IMR-90 (cell line): Measurements from ENCODE around the gene CFAP210. TPM values are rescaled to one million over a fixed set of nuclear protein-coding genes. Genes with fewer than 3 reads are reported as not detected.

Experiments used
- ATAC-seq: fragments of 200-7000 bp; cut with Tn5 transposase; 2 replicates; pipeline ENCODE4 v1.9.1; 2020; ENCODE audit warnings: low read depth, mild to moderate bottlenecking, moderate library complexity
- BruUV-seq: library from RNA; stranded (reverse); fragments of 400-500 nt; replicated peaks from 2 replicates; lab custom pipeline; 2021; lab: Mats Ljungman, UMichigan
- CTCF ChIA-PET: fragments of 300-600 bp; formaldehyde crosslinking; extraction: SDS; loops from one replicate; lab custom pipeline; 2021; ENCODE audit warnings: antibody characterized with exemption; lab: Yijun Ruan, JAX
- POLR2A ChIA-PET: fragments of 300-600 bp; sonication (Branson Sonifier 250); formaldehyde crosslinking; loops from one replicate; lab custom pipeline; 2022; ENCODE audit warnings: antibody characterized with exemption; ENCODE audit not compliant: unreplicated experiment; lab: Charles Lee
- DNase-seq: peaks from one replicate; pipeline ENCODE4 v3.0.0; 2013
- H2AFZ ChIP-seq: replicated peaks from 2 replicates; pipeline ENCODE3; 2013; ENCODE audit warnings: low read length, mild to moderate bottlenecking; ENCODE audit not compliant: poor library complexity
- H2AK5ac ChIP-seq: 2 replicates; pipeline ENCODE4 v1.6.1; 2013; ENCODE audit warnings: low read depth, low read length, inconsistent platforms
- H2AK9ac ChIP-seq: replicated peaks from 2 replicates; pipeline ENCODE3; 2013; ENCODE audit warnings: mild to moderate bottlenecking, low read depth, low read length, moderate library complexity; ENCODE audit not compliant: poor library complexity
- H2BK120ac ChIP-seq: 2 replicates; pipeline ENCODE4 v1.6.1; 2013; ENCODE audit warnings: low read depth, low read length, inconsistent platforms
- H2BK15ac ChIP-seq: 3 replicates; pipeline ENCODE4 v1.6.1; 2013; ENCODE audit warnings: low read depth, low read length, inconsistent platforms
- H2BK20ac ChIP-seq: 2 replicates; pipeline ENCODE4 v1.6.1; 2013; ENCODE audit warnings: low read depth, mild to moderate bottlenecking, inconsistent platforms, low read length, moderate library complexity
- H2BK5ac ChIP-seq: 2 replicates; pipeline ENCODE4 v1.6.1; 2013; ENCODE audit warnings: mild to moderate bottlenecking, low read depth, low read length, inconsistent platforms; ENCODE audit not compliant: poor library complexity, severe bottlenecking
- H3K14ac ChIP-seq: replicated peaks from 2 replicates; pipeline ENCODE4 v1.6.1; 2013; ENCODE audit warnings: low read depth, low read length, inconsistent platforms
- H3K18ac ChIP-seq: 2 replicates; pipeline ENCODE4 v1.6.1; 2013; ENCODE audit warnings: low read depth, low read length, control low read depth
- H3K23ac ChIP-seq: 2 replicates; pipeline ENCODE4 v1.6.1; 2013; ENCODE audit warnings: low read depth, low read length, inconsistent platforms
- H3K27ac ChIP-seq: 2 replicates; pipeline ENCODE4 v1.5.1; 2013; ENCODE audit warnings: mild to moderate bottlenecking, control low read depth, low read length; ENCODE audit not compliant: insufficient read depth
- H3K27me3 ChIP-seq: 2 replicates; pipeline ENCODE4 v1.6.1; 2013; ENCODE audit warnings: low read length; ENCODE audit not compliant: control insufficient read depth, insufficient read depth
- H3K36me3 ChIP-seq: 2 replicates; pipeline ENCODE4 v1.6.1; 2013; ENCODE audit warnings: low read length, mixed read lengths; ENCODE audit not compliant: control insufficient read depth, insufficient read depth
- H3K4ac ChIP-seq: 2 replicates; pipeline ENCODE4 v1.6.1; 2013; ENCODE audit warnings: low read depth, low read length, inconsistent platforms
- H3K4me1 ChIP-seq: 2 replicates; pipeline ENCODE4 v1.6.1; 2013; ENCODE audit warnings: low read length, mixed read lengths; ENCODE audit not compliant: control insufficient read depth, insufficient read depth
- H3K4me2 ChIP-seq: 2 replicates; pipeline ENCODE4 v1.6.1; 2013; ENCODE audit warnings: low read depth, mild to moderate bottlenecking, control low read depth, low read length, moderate library complexity
- H3K4me3 ChIP-seq: 2 replicates; pipeline ENCODE4 v1.5.1; 2013; ENCODE audit warnings: low read depth, mild to moderate bottlenecking, control low read depth, low read length, moderate library complexity; ENCODE audit not compliant: insufficient read depth
- H3K56ac ChIP-seq: 2 replicates; pipeline ENCODE4 v1.6.1; 2013; ENCODE audit warnings: low read length, inconsistent platforms; ENCODE audit not compliant: insufficient read depth; ENCODE audit errors: extremely low read depth
- H3K79me1 ChIP-seq, 2 experiments: 2 replicates each; pipeline ENCODE4 v1.6.1; 2013; ENCODE audit warnings: low read length in 2 of 2, inconsistent platforms in 1 of 2, low read depth in 1 of 2
- H3K9ac ChIP-seq: 2 replicates; pipeline ENCODE4 v1.6.1; 2013; ENCODE audit warnings: low read depth, low read length, control low read depth
- H3K9me1 ChIP-seq: 2 replicates; pipeline ENCODE4 v1.6.1; 2013; ENCODE audit warnings: low read length, inconsistent platforms; ENCODE audit not compliant: insufficient read depth
- H3K9me3 ChIP-seq: 2 replicates; pipeline ENCODE4 v1.6.1; 2013; ENCODE audit warnings: low read length; ENCODE audit not compliant: control insufficient read depth, insufficient read depth
- H4K20me1 ChIP-seq: 2 replicates; pipeline ENCODE4 v1.6.1; 2013; ENCODE audit warnings: low read length, inconsistent platforms; ENCODE audit not compliant: insufficient read depth
- H4K5ac ChIP-seq: 2 replicates; pipeline ENCODE4 v1.6.1; 2013; ENCODE audit warnings: mild to moderate bottlenecking, low read depth, low read length, control low read depth
- H4K8ac ChIP-seq, 2 experiments: 2 replicates each; pipeline ENCODE4 v1.6.1; 2013; ENCODE audit warnings: low read depth in 2 of 2, low read length in 2 of 2, control low read depth in 1 of 2, inconsistent platforms in 1 of 2
- H4K91ac ChIP-seq: 2 replicates; pipeline ENCODE4 v1.6.1; 2013; ENCODE audit warnings: low read depth, low read length, inconsistent platforms; ENCODE audit not compliant: insufficient read depth
- BHLHE40 ChIP-seq: fragments of 150-350 bp; IDR thresholded peaks from 2 replicates; pipeline ENCODE4 v1.6.1; 2016; ENCODE audit warnings: mild to moderate bottlenecking, low read depth, low read length
- CHD1 ChIP-seq: IDR thresholded peaks from 2 replicates; pipeline ENCODE4 v1.6.1; 2012; ENCODE audit warnings: low read depth, low read length, improper control_type of control experiment
- CTCF ChIP-seq: conservative IDR thresholded peaks from 2 replicates; pipeline ENCODE4 v1.5.1; 2012; ENCODE audit warnings: mild to moderate bottlenecking, low read depth, low read length, improper control_type of control experiment
- MAZ ChIP-seq: IDR thresholded peaks from 2 replicates; pipeline ENCODE4 v1.6.1; 2012; ENCODE audit warnings: low read depth, mild to moderate bottlenecking, low read length, improper control_type of control experiment, moderate library complexity, borderline replicate concordance
- MXI1 ChIP-seq: IDR thresholded peaks from 2 replicates; pipeline ENCODE4 v1.6.1; 2012; ENCODE audit warnings: low read depth, mild to moderate bottlenecking, low read length, moderate library complexity, borderline replicate concordance
- POLR2A ChIP-seq: IDR thresholded peaks from 2 replicates; pipeline ENCODE4 v1.6.1; 2012; ENCODE audit warnings: mild to moderate bottlenecking, low read depth, low read length
- RAD21 ChIP-seq: IDR thresholded peaks from 2 replicates; pipeline ENCODE4 v1.6.1; 2012; ENCODE audit warnings: low read length, improper control_type of control experiment
- RCOR1 ChIP-seq: IDR thresholded peaks from 2 replicates; pipeline ENCODE4 v1.6.1; 2012; ENCODE audit warnings: mild to moderate bottlenecking, low read length, improper control_type of control experiment; ENCODE audit not compliant: insufficient replicate concordance
- RFX5 ChIP-seq: IDR thresholded peaks from 2 replicates; pipeline ENCODE4 v1.8.0; 2012; ENCODE audit warnings: low read depth, mild to moderate bottlenecking, low read length, moderate library complexity
- USF2 ChIP-seq: fragments of 150-350 bp; IDR thresholded peaks from 2 replicates; pipeline ENCODE4 v1.6.1; 2017; ENCODE audit warnings: mild to moderate bottlenecking, antibody characterized with exemption, low read length, low read depth
- WGBS, 2 experiments: methylation state at CpG; one replicate each; pipeline versions ENCODE4 v1.1.5 to v1.1.7; 2013; ENCODE audit warnings: missing lambda C conversion rate in 2 of 2; ENCODE audit not compliant: insufficient read length in 1 of 2; ENCODE audit errors: extremely low coverage in 2 of 2; 5-methylcytosine and 5-hydroxymethylcytosine counted together
- dilution Hi-C: fragments of 300-500 bp; cut with HindIII; formaldehyde crosslinking; loops from one replicate; pipeline ENCODE4 v1.14.3; 2018; ENCODE audit warnings: low sequenced_read_pairs; ENCODE audit not compliant: unreplicated experiment
- in situ Hi-C: fragments of 300-500 bp; cut with MboI; formaldehyde crosslinking; loops from 3 replicates; pipeline ENCODE4 v1.14.3; 2019; ENCODE audit warnings: low sequenced_read_pairs, inconsistent platforms, mixed read lengths
- intact Hi-C: fragments of 100-400 bp; cut with micrococcal nuclease; formaldehyde crosslinking; loops from 2 replicates; pipeline ENCODE4 v1.10.0; 2022
- polyA plus RNA-seq, 3 experiments: library from polyadenylated mRNA; depleted of rRNA; stranded (reverse); fragments of >200 nt; gene quantifications; 2 replicates each; pipeline ENCODE4 v1.2.3, GENCODE V29; 2012; ENCODE audit warnings: low replicate concordance in 1 of 3
- total RNA-seq: library from RNA; depleted of rRNA; stranded (reverse); fragments of >200 nt; gene quantifications from 2 replicates; pipeline ENCODE4 v1.2.3, GENCODE V29; 2012

Gene CFAP210
- total and polyA plus RNA-seq, 2 of the 4 experiments (the other 2 are of a cell fraction), result not detected

- CTCF ChIA-PET, result no interaction called here
- Histone ChIP-seq H3K27ac (no peak overlapping the region), H4K8ac (no peak overlapping the region), H2AK9ac (no peak overlapping the region), H3K27me3 (no peaks in the 10 kb centered on the region), H3K14ac (no peak overlapping the region), H3K4me2 (no peak overlapping the region), H3K4me3 (no peak overlapping the region), H2AK5ac (no peak overlapping the region), H3K9me3 (0 out of 2 replicates have a peak, but pooled peaks cover 2% of the 10 kb centered on the region), H2BK120ac (no peak overlapping the region), H3K9ac (no peak overlapping the region), H3K79me1 (peaks cover 3 to 5% of the 10 kb centered on the region in 2 experiments; a peak in 2 of 4 replicates), H2AFZ (no peak overlapping the region), H4K91ac (no peak overlapping the region), H3K9me1 (no peaks in the 10 kb centered on the region), H3K18ac (no peak overlapping the region), H2BK20ac (no peak overlapping the region), H4K5ac (no peak overlapping the region), H2BK15ac (no peak overlapping the region), H2BK5ac (no peak overlapping the region), H3K23ac (no peak overlapping the region), H3K4ac (no peak overlapping the region), H3K4me1 (no peaks in the 10 kb centered on the region), H3K36me3 (peaks cover 30% of the 10 kb centered on the region), H3K56ac (no peak overlapping the region), H4K20me1 (no peaks in the 10 kb centered on the region)
- WGBS, 2 experiments, result no CpG with 5 or more reads among the region's 2 CpGs
- no peak for ATAC-seq
- in situ Hi-C loops, result no loop called here
- no peak for DNase-seq
- dilution Hi-C loops, result no loop called here
- intact Hi-C loops, result no loop called here
- TF ChIP-seq USF2 (no peak), POLR2A (no peak), RAD21 (no peak), RCOR1 (no peak), RFX5 (no peak), MXI1 (no peak), MAZ (no peak), BHLHE40 (no peak), CTCF (no peak), CHD1 (no peak)
- POLR2A ChIA-PET, result no interaction called here
- no TSS peak for BruUV-seq
Measured at GRCh38 chr2:169613876-169614275, 80.3 kb downstream of the CFAP210 start.
